ENCODE measurements around the gene AK6.

DNA sequence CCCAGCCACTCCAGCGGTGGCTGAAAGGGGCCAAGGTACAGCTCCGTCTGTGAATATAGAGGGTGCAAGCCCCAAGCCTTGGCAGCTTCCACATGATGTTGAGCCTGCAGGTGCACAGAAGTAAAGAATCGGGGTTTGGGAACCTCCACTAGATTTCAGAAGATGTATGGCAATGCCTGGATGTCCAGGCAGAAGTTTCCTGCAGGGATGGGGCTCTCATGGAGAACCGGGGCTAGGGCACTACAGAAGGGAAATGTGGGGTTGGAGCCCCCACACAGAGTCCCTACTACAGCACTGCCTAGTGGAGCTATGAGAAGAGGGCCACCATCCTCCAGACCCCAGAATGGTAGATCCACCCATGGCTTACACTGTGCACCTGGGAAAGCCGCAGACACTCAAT lies 59.9 kb downstream of the AK6 start:
- no peak for TF ChIP-seq EZH2 (IDR thresholded peaks at IDR 0.05; ENCODE audit: low read length, unreplicated experiment)
- no peak for TF ChIP-seq CTCF (conservative IDR thresholded peaks at IDR 0.05; ENCODE audit: low read depth, low read length)
- TF ChIP-seq EZH2phosphoT487 (IDR thresholded peaks at IDR 0.05; ENCODE audit: borderline replicate concordance, low read length) = no peak

Data from PC-3 (cell line).